ENCODE data around the gene RNF144A.

RNF144A gene

DNA sequence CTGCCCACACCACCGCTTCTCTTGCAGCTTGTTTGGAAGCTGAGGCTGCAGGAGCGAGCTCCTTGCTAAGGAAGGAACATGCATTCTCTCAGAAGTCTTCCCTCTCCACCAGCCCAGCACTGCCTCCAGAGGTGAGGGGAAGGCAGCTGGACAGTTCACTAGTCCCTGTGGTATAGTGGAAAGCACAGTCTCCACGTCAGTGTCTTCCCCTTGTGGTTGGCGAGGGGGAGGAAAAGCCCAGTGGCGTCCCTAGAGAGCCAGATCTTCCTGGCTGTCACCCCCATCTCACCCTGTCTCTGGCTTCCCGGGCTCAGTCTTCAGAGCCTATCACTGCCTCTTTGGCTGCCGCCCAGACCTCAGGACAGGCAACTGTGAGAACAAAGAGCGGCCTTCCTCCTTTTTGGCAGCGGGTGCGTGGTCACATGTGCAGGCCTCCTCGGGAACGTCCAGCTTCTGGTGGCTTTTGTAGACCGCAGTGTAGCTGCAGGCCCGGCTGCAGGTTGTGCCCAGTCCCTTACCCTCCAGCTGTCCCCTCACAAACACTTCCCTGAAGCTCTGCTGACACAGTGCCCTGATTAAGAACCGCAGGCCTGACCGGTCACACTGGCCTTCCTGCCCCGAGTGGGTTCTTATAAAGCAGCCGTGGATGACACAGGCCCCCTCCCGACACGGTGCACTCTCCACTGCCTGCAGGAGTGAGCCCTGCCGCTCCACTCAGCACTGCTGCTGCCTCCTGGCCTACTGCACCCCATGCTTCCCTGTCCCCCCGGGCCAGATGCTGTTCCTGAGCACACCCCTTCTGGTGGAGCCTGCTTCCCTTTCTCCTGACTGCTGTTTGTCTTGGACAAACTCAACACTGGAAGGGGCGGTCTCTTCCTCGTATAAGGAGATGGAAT is 90.9 kb downstream of the RNF144A start:
- DNase-seq (ENCODE audit: low spot score), result no peak

GRCh38 chr2:7009207-7009911 is 92.1 kb downstream of the RNF144A start:
- DNase-seq (ENCODE audit: low spot score), result no peak

GRCh38 chr2:7010391-7011054 is 93.3 kb downstream of the RNF144A start:
- no peak for DNase-seq (ENCODE audit: low spot score)

GRCh38 chr2:7011356-7012083 is 94.3 kb downstream of the RNF144A start:
- no peak for DNase-seq (ENCODE audit: low spot score)

DNA sequence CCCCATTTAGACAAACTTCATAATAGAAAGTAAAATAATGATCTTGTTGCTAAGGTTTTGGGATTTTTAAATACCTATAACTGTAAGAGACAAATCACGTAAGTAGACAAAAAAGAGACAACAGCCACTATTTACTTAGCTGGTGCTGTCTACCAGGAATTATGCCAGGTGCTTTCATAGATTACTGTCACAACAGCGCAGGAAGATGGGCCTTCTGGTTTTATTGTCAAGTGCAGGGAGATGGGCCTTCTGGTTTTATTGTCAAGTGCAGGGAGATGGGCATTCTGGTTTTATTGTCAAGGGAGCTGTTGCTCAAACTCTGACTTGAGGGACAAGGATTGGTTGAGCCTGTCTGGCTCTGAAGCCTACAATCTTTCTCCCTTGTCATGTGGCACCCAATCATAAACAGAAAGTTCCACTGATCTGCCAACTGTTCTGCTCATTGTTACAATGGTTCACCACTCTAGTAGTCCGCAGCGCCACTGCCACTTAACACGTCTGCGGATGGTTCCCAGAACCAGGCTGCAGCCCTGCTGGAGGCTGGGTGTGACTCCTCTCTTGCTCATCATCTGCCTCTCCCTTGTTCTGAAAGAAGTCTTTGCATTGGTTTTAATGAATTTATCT is 95.0 kb downstream of the RNF144A start:
- DNase-seq (ENCODE audit: low spot score), result no peak

- DNase-seq (ENCODE audit: low spot score), result no peak
Observed at GRCh38 chr2:7013471-7014160, 96.4 kb downstream of the RNF144A start.

- DNase-seq (ENCODE audit: low spot score), result no peak
Observed at GRCh38 chr2:7014174-7014640, 97.0 kb downstream of the RNF144A start.

- DNase-seq (ENCODE audit: low spot score), result no peak
Observed at GRCh38 chr2:7015007-7015950, 98.1 kb downstream of the RNF144A start.

- no peak for DNase-seq (ENCODE audit: low spot score)
Observed at GRCh38 chr2:7016148-7016547, 98.9 kb downstream of the RNF144A start.

DNA sequence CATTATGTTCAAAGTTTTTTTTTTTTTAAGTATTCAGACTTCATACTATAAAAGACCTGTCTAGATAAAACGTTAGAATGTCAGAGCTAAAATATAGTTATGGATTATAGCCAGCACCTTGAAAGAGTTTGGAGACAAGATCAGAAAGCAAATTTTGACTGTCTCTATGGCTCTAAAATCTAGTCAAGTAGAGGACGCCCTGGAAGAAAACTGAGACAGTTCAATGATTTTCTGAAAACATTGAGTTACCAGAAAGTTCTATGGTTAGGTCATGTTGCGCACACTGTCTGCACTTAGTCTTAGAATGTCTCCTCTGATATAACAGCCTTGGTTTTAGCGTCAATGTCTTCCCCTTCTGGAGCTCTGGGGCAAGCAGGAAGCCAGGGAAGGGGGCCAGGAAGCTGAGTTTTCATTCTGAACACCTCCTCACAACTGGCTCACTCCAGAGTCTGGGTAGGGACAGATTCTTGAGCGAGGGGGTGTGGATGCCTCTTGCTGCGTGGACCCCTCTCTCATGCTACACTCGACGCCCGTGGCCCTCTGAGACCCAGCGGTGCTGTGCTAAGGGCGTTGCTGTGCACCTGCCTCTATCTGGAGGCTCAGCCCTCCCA is 99.5 kb downstream of the RNF144A start:
- DNase-seq (ENCODE audit: low spot score), result no peak

DNA sequence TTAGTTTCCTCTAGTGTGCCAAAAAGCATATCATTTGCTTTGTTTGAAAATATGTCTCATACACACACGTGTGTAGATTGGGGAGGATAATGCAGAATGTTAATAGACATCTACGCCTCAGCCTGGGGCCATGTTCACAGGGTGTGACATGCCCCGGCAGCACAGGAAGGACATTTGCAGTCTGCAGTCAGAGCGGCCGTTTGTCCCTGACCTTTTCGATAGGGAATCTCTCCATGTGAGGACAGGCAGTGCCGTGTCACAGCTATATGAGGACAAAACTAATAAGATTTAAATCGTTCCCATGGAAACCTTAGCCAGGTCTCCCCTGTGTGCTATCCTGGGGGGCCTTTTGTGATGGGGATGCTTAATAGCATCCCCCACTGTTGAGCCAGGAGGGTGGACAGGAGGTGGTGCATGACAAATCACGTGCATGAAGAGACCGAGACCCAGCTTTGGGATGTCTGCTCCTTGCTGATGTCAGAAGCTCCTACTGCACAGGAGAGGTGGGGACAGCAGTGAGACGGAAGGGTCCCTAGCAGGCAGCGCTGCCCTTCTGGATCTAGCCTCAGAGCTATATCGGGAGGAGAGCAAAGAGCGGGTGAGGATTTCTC is 100.6 kb downstream of the RNF144A start:
- no peak for DNase-seq (ENCODE audit: low spot score)

DNA sequence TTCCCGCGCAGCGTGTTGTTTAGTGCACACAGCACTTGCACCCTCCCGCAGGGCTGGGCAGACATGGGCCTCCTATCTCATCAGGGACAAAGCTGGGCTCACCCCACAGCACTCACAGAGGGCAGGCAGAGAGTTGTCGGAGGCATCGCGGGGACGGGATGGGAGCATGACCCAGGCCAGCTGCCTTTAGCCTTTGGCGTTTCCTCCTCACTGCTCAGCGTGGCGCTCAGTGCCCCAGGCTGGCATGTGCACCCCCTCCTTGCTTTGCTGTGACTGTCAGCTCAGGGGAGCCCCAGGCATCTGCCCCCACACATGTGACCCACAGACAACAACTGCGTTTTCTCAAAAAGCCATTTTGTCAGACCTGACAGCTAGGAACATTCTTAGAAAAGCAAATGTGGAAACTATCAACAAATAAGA is 101.1 kb downstream of the RNF144A start:
- DNase-seq (ENCODE audit: low spot score), result no peak

DNA sequence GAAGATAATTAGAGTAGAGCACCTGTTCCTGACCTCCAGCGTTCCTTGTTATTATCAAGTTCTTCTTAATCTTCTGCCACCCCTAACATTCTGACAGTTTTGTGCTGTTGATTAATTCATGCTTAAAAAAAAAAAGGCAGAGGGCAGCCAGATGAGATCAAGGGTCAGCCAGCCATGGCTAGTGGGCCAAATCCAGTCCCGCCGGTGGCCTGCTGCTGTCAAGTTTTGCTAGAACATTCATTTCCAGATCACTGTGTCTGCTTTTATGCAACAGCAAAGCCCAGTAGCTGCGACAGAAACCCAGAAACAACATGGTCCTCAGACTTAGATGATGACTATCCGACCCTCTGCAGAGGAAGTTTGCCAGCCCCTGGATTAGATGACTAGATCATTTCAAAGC is 101.6 kb downstream of the RNF144A start:
- DNase-seq (ENCODE audit: low spot score), result no peak

DNA sequence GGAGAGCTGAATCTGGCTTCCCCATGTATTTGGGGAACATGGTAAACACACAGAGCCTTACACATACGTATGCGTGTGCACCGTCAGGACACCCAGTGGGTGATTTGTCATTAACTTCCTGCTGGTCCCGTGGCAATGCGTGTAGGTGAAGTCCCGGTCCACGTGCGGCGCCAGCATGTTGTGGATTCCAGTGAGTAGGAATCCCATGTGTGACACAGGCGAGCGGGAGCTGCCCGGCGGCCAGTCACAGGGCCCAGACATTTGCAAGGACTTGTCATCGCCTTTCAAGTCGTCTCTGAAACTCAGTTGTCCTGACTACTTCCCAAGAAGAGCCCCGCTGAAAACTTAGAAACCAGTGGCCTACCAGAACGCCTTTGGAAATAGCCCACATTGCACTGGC is 102.0 kb downstream of the RNF144A start:
- no peak for DNase-seq (ENCODE audit: low spot score)

GRCh38 chr2:7020059-7020458 is 102.8 kb downstream of the RNF144A start:
- DNase-seq (ENCODE audit: low spot score), result no peak

DNA sequence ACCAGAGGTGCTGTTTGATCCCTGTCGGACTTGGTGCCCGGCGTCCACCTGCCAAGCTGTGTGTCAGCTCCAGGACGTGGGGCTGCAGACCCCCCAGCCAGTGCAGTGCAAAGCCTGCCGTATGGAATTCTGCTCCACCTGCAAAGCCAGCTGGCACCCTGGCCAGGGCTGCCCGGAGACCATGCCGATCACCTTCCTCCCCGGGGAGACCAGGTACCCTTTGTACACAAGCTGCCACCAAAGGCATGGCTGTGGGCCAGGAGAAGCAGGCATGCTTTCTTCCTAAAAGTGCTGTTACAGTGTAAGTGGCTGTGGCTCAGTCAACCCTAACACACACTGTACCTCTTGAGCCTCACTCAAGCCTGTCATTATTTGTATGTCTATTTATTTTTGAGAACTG is 103.3 kb downstream of the RNF144A start:
- no peak for DNase-seq (ENCODE audit: low spot score)

DNA sequence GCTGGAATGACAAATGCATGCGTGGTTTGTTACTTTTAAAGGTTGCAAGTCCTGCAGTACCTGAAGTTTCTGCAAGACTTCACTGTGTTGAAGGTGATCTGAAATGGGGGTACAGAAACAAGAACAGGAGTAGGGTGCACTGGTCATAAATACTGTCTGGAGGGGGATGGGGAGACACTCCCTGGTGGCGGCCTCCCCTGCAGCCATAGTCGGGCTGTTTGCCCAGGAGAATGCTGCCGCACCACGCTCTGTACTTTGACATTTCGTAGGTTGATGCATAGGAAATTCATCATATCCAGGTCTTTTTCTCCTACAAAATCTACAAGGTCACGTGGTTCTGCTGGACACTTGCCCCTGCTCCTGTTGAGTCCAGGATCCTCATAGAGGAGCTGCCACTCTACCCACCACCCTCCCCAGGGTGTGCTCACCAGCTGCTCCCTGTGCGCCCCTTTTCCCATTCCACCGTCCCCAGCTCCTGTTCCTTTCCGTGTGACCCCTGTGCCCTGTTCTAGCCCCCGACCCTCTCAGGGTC is 103.8 kb downstream of the RNF144A start:
- no peak for DNase-seq (ENCODE audit: low spot score)

DNA sequence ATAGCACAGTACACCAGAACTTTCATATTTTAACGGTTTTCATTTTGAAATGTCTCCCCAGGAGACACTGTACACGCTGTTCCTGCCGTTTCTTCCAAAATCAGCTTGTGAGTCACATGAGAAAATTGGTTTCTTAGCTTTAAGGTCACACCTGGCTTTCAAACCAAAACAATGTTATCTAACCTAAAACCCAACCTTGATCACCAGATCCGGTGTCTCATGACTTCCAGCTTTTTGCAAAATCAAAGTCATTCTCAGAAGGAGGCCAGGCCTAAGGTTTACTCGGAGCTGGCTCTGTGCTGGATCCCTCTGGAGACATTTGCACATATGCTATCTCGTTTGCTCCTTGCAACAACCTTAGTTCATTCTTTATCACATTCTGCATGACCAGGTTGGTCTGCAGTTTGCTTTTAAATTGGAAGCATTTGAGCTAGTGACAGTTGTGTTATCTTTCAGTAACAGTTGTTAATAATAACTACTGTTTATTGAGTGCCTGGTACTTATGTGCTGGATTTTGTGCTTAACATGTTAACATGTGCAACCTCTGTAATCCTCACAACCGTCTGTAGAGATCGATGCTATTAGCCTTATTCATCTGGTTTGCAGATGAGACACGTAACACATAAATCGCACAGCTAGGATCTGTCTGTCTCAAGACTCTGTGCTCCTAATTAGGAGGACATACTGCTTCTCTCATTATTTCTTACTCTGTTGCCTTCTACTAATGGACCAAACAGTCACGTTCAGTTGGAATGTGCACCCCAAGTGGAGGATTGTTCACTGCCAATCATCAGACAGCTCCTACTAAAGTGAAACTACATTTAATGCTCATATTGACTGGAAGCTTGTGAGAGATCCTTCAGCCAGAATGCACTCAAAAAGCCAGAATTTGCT is 105.5 kb downstream of the RNF144A start:
- DNase-seq (ENCODE audit: low spot score), result no peak

Data from hepatic stellate cell (primary cell).